Pulmonary artery endothelial cell (primary cell): Measurements from ENCODE around the gene LAMTOR4. TPM values are rescaled to one million over a fixed set of nuclear protein-coding genes. Genes with fewer than 3 reads are reported as not detected.

Experiments
- DNase-seq: peaks from one replicate; pipeline ENCODE4 v3.0.0-alpha.2; 2011; ENCODE audit warnings: low read depth, low spot score
- total RNA-seq: library from RNA; depleted of rRNA; stranded (reverse); fragments of >200 nt; gene quantifications from 2 replicates; pipeline ENCODE4 v1.2.3, GENCODE V29; 2014

Gene LAMTOR4
- total RNA-seq, 1 donor from 2014 or later = 109 TPM

GRCh38 chr7:100152937-100153666 is 4.4 kb downstream of the LAMTOR4 start:
- no peak for DNase-seq

- DNase-seq = no peak
Observed at GRCh38 chr7:100153708-100154535, 5.2 kb downstream of the LAMTOR4 start.

GRCh38 chr7:100154651-100155491 is 6.2 kb downstream of the LAMTOR4 start:
- DNase-seq = no peak

- DNase-seq = no peak
Observed at GRCh38 chr7:100155553-100156317, 7.0 kb downstream of the LAMTOR4 start.

- no peak for DNase-seq
Observed at GRCh38 chr7:100156331-100157068, 7.8 kb downstream of the LAMTOR4 start.

GRCh38 chr7:100157069-100157333 is 8.3 kb downstream of the LAMTOR4 start:
- no peak for DNase-seq

- no peak for DNase-seq
Observed at GRCh38 chr7:100157334-100158228, 8.9 kb downstream of the LAMTOR4 start.

- DNase-seq = no peak
Observed at GRCh38 chr7:100158229-100159098, 9.7 kb downstream of the LAMTOR4 start, which contains the start of gene TRAPPC14. TRAPPC14 (minus strand) TSS chr7:100158723; CDS start chr7:100158499, 224 bp downstream.

- no peak for DNase-seq
Observed at GRCh38 chr7:100159099-100159623, 10.4 kb downstream of the LAMTOR4 start.

- no peak for DNase-seq
Observed at GRCh38 chr7:100160067-100160466, 11.3 kb downstream of the LAMTOR4 start.

- DNase-seq = no peak
Observed at GRCh38 chr7:100163006-100163531, 14.4 kb downstream of the LAMTOR4 start.

GRCh38 chr7:100163871-100164270 is 15.2 kb downstream of the LAMTOR4 start:
- DNase-seq = no peak

GRCh38 chr7:100166317-100166940 is 17.7 kb downstream of the LAMTOR4 start:
- DNase-seq = no peak

GRCh38 chr7:100166970-100167911 is 18.5 kb downstream of the LAMTOR4 start:
- DNase-seq = no peak

GRCh38 chr7:100167912-100168323 is 19.2 kb downstream of the LAMTOR4 start:
- no peak for DNase-seq

GRCh38 chr7:100169147-100169850 is 20.6 kb downstream of the LAMTOR4 start:
- DNase-seq = no peak
